Endometrial microvascular endothelial cells (primary cell): ENCODE data around the gene FAM13A. TPM values are rescaled to one million over a fixed set of nuclear protein-coding genes. Genes with fewer than 3 reads are reported as not detected.

Source experiments
- in situ Hi-C: cut with HindIII; loops from 2 replicates; pipeline ENCODE4 v1.10.0; 2017; ENCODE audit warnings: low sequenced_read_pairs, low pct_unique_long_range_greater_than_20kb; ENCODE audit errors: inconsistent ontology term
- total RNA-seq: library from RNA; depleted of rRNA; stranded (reverse); fragments of >200 nt; gene quantifications from one replicate; pipeline ENCODE4 v1.2.3, GENCODE V29; 2015; ENCODE audit errors: inconsistent ontology term

The FAM13A gene
- total RNA-seq, 1 donor from 2014 or later, result 3.9 TPM

DNA sequence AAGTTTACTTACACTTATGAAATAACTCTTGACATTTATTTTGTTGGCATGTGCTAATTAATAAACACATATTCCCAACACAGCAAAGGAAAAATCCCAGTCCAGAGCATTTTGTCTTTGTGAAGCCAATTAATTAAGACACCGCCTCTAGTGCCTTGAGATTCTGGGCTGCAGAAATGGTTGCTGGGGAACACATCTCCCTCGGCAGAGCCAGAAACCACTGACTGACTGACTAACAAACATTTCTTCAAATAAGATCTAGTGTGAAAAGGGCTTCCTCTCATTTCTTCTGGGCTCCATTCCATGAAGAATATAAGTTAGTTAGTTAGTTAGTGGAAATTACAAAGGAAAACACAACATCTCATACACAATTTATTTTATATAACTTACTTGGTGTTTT, 331.0 kb downstream of the FAM13A start:
- in situ Hi-C loops, result no loop called here

DNA sequence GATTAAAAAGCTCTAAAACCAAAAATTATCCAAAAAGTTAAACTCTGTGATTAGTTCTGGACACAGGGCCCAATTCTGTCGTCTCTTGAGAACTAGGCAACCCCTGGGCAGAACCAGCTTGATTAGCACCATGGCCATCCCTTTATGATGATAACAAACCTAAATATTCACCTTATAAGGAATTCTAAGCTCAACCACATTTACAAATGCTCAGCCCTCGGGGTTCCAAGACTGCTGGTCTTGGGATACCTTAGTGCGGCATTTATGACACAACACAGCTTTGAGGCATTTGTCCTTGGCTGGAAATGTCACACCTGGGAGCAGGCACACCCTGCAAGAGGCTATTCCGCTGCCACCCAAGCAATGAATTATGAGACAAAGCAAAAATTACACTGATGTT, 331.8 kb downstream of the FAM13A start:
- in situ Hi-C loops, result no loop called here

DNA sequence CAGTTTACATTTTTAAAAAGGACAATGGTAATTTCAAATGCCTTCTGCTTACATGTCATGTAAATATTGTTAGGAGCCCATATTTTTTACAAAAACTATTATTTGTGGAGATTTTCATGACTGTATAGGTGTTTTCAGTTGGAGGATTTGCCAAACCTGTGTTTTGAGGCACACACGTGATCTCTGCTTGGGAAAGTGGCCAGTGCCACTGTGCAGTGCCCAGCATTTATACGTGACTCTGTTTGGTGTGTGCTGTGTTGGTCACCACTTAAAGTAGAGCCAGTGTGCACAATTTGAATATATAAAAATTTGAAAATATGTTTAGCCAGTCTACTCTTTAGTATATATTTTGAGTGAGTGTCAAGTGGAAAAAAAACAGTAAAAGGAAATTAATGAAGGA, 332.6 kb downstream of the FAM13A start:
- in situ Hi-C loops, result no loop called here

DNA sequence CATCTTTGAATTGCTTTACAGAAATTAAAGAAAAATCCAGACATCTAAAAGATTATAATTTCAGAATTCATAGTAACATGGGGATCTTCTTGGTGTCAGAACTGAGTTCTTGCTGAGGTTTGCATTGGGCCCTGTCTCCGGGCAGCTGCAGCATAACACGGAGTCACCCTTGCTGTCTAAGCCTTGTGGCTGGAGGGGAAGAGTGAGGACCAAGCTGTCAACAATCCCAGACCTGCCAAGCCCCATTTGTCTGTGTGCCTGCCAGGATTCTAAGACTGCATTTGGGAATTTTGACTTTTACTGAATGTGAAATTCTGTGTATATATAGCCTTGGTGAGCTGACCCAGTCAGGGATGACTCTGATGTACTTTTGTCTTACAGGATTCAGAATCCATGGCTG, 334.2 kb downstream of the FAM13A start:
- in situ Hi-C loops, result no loop called here

DNA sequence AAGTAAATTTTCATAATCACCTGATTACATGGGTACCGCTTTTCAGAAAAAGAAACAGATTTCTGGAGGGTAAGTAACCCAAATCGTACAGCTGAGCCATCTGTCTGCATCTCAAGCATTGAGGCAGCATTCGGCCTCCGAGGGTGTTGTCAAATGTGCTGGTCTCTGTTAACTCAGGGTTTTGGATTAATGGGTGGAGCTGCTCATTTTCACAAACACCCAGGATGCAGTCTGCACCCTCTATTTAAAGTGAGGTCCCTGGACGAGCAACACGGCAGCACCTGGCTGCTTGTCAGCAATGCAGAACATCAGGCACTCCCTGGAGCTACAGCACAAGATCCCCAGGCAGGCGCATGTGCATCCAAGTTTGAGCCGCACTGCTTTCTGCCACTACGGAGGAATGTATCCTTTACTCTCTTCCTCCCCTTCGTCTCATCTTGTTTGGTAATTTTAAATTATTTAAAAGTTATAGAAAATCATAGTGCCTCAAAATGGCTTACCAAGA, 334.7 kb downstream of the FAM13A start:
- in situ Hi-C loops, result no loop called here

DNA sequence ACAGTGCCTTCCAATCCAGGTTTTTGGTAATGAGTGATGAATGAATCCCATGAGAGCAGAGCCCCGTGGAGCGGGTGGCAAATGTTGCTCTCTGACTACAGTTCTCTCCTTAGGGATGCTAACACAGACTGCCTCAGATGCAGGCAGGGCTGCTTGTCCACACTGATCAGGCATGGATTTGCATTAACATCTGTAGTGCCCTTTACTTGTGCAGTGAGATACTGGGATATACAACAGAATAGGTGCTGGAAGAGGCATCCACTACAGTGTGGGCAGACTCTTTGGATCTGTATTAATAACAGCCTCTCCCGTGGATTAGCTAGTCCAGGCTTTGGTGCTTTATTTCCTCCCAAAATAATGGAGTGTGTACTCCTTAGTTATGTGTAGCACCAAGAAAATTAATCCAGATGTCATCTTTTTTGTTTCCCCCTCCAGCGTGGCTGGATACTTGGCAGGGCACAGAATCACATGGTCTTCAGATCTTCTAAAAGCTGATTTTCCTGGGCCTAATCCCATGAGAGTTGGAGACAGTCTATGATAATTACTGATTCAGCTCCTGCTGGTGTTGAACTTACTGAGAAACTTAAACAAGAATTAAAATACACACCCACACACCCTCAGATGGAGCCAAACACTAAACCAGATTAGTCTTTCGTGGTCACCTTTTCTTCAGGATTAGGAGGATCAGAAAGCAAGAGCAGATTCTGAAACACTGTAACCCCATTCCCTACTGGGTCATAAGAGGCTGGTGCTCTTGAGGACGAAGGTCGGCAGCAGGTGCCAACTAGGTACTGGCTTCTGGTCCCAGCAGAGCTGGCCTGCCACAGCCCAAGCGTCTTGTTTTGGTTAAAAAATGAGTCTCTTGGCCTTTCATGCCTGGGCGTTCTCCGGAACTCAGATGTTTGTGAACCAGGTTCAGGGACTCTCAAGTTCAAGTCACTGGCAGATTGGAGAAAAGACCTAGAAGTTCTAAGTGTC, 336.2 kb downstream of the FAM13A start:
- in situ Hi-C loops, result no loop called here

DNA sequence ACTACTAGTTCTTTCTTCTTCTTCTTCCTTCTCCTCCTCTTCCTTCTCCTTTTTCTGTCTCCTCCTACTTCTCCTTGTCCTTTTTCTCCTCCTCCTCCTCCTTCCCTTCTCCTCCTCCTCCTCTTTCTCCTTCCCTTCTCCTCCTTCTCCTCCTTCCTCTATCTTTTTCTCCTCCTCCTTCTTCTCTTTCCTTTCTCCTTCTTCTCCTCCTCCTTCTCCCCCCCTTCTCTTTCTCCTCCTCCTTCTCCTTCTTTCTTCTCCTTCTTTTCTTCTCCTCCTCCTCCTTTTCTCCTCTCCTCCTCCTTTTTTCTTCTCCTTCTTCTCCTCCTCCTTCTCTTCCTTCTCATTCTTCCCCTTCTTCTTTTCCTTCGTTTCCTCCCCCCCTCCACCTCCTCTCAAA, 337.6 kb downstream of the FAM13A start:
- in situ Hi-C loops, result no loop called here

DNA sequence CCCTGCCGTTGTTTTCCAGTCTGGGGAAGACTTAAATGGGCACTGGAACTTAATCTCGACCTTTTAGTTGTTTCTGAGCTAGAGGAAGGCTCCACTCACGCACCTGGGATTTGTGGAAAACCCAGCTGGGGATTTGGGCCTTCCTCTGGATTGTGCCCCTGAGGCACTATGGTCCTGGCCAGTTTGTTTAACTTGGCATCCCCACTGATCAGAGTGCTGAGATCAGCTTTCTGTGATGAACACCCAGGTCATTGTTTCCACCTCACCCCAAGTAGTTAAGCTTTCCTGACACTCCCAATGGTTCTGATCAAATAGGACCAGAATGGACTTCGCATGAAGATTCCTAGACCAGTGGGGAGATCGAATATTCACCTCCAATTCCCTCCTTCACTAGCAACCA, 338.9 kb downstream of the FAM13A start:
- in situ Hi-C loops, result no loop called here

DNA sequence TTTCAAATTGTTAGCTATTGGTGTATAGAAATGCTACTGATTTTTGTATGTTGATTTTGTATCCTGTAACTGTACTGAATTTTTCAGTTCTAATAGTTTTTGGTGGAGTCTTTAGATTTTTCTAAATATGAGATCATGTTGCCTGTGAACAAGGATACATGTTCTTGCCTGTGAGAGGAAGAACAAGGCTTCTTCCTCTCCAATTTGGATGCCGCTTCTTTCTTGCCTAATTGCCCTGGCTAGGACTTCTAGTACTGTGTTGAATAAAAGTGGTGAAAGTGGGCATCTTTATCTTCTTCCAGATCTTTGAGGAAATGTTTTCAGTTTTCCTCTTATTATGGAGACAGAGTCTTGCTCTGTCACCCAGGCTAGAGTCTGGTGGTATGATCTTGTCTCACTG, 343.2 kb downstream of the FAM13A start:
- in situ Hi-C loops, result no loop called here

DNA sequence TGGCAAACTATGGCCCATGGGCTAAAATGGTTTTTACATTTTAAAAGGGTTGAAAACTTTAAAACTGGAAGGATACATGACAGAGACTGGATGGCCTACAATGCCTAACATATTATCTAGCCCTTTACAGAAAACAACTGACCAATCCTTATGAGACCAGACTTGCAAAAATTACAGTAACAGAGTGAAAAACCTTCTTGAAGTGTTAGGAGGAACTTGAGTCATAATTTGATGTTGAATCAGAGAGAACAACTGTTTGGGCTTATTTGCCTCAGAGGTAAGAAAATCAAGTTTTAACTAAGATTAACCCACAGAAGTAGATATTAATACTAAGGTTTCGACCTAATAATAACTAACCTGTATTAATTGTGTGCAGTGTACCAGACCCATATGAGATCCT, 347.0 kb downstream of the FAM13A start:
- in situ Hi-C loops, result no loop called here

DNA sequence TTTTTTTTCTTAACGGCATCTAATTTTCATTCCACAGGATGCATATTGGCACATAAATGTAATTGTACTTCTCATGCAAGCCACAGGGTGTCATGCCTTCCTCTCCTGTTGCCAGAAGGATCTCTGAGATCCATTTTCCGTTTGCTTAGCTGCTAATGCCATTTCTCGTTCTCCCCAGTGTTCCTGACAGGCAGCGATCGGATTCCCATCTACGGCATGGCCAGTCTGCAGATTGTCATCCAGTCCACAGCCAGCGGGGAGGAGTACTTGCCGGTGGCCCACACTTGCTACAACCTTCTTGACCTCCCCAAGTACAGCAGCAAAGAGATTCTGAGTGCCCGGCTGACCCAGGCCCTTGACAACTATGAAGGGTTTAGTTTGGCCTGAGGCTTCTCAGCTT, 350.4 kb downstream of the FAM13A start:
- in situ Hi-C loops, result no loop called here

DNA sequence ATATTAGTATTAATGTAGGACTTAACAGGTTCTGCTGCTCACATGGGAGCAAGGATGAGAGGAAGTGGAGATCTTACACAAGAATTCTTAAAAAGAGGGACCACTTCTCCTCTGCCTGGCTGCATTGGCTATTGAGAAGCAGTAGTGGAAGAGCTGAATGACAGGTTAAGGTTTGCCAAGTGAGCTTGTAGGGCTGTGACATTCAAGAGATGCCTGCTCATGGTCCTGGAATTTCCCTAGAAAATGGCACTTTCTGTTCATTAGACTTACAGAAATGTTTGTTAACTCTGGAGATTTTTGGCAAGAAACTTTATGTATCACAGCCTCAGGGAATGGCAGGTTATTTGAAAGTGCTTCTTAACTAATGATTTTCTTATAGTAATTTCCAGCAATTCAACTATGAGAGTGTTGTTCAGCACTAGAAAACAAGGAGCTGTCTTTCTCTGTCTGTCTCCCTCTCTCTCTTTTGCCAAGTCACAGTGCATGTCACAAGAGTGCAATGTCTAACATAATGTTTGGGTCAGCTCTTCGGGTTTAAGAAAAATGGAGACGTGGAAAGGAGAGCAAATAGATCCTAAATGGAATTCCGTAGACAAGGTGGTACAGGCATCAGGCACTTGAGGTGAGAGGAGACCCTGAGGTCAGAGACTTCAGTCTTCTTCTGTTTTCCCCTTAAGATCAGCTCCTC, 351.0 kb downstream of the FAM13A start:
- in situ Hi-C loops, result no loop called here

DNA sequence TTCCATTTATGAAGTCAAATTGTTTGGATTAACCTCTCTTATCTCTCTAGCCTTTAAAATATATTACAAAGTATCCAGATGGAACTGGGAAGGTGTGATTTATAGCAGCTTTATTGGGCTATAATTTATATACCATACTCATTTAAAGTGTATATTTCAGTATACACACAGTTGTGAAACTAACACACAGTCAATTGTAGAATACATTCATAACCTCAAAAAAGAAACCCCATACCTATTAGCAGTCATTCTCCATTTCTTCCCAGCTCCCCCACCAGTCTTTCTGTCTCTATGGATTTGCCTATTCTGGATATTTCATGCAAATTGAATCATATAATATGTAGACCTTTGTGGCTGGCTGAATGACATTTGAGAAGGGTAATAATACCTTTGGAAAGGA, 351.8 kb downstream of the FAM13A start:
- in situ Hi-C loops, result no loop called here

DNA sequence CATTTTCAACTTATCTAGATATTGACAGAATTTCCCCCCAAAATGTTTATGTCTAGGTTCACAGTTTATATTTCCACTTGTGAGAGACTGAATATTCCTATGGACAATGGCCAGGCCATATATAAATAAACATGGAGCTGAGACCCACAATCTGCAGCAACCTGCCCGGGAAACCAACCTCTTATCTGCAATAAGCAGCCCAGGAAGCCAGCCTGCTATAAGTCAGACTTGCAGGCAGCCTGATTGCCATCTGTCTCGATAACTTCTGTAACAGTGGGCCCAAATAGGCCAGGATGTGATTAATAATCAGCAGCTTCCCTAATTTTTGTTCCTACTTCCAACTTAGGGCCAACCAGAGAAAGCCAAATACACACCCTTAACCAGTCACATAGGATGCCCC, 354.2 kb downstream of the FAM13A start:
- in situ Hi-C loops, result no loop called here

DNA sequence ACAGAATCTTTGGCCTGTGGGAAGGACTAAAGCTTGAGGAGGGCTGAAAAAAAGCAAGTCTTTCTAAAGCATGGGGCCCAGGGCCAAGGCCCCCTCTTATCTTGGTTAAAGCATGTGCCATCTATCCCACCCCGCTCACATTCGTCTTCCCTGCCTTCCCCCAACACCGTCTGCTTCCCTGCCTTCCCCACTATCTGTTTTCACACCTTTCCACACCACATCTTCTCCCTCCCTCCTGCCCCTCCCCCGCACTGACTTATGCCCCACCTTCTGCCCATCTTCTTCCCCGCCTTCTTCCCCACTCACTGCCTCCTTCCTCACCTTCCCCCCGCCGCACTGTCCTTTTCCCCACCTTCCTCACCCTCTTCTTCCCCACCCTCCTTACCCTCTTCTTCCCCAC, 358.5 kb downstream of the FAM13A start:
- in situ Hi-C loops, result no loop called here

DNA sequence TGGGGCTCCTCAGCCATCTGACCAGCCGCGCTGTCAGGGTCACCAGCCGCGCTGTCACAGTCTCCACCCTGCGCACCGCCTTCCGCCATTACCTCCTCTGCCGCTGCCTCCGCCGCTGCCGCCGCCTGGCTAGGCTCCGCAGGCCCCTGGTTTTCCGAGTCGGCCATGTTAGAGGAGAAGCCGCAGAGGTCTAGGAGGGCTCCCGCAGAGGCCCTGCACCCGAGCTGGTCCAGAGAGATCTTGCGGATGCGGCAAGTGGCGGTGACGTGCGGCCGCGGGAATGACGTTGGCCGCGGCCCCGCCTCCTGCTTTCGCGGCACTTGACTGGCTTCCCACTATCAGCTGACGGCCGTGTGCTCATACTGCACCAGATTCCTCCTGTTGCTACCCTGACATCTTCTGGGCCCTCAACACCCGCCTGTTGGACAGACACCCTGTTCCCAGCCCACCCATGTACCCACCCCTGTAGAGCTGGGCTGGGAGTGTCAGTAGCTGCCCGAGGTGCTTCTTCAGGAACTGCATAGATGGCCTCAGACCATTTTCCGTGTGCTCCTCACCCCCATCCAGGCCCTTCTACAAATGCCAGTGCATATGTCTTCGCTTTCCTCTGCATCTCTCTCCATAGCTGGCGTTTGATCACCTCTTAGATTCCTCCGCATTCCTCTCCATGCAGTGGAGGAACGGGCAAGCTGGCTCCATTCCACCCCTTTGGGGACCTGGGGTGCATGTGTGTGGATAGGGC, 359.2 kb downstream of the FAM13A start, which contains the start of gene NAP1L5:
Gene NAP1L5, minus strand, starts transcription at position 242 of the 742 bp plus-strand sequence. Its CDS starts 75 bp downstream, at position 167.
- in situ Hi-C loops, result no loop called here

DNA sequence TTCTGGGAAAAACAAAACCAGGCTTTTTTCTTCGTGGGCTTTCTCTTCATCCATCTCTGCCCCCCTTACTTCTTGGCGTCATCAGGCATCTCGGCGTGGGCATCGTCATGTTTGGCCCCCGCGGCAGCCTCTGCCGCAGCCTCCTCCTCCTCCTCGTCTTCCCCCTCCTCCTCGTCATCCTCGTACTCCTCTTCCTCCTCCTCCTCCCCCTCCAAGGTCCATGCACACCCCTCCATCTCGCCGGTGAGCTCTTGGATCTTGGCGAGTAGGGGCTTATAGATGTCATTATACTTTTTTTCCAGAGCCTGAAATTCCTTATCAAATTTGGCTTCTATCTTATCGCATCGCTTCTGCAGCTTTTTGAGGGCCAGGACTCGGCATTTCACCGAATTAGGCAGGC, 359.8 kb downstream of the FAM13A start:
- in situ Hi-C loops, result no loop called here

DNA sequence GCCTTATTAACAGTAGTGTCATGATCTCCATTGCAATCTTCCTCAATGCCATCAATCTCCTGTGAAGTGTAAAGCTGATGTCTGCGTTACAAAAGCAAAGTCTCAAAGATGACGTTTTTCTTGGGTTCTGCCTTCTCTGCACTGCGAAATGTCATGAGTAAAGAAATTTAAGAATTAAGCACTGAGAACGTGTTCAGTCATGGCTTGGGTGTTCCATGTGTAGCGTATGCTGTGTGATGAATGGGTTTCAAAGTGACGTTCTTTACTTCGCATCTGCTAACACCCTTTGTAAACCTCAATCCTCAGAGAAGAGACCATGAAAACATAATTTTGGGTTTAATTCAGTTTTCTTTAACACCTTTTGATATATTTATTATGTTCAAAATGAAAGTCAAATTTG, 360.4 kb downstream of the FAM13A start:
- in situ Hi-C loops, result no loop called here

DNA sequence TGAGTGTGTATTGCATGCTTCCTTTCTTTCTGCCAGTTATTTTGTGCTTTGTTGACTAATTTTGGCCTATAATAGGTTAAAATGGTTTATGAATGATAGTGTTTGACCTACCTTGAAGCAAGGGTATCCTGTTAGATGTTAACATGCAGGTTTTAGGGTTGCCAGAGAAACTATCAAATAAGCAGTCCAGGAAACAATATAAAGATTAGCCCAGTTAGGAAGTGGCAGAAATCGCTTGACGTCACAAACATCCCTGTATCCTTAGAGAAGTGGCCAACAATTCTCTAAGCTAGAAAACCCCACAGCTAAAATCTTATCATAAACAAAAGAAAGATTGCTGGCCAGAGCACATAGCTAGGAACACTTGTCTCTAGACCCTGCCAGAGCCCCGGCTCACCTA, 363.2 kb downstream of the FAM13A start:
- in situ Hi-C loops, result no loop called here
